Neural crest cell (in vitro differentiated cells): ENCODE measurements around the gene TYMP. TPM values are rescaled to one million over a fixed set of nuclear protein-coding genes. Genes with fewer than 3 reads are reported as not detected.

Experiments used
- DNase-seq: peaks from one replicate; pipeline ENCODE4 v3.0.0; 2021; ENCODE audit warnings: low read depth, mixed read lengths, low spot score
- H3K27ac Mint-ChIP-seq: one replicate; pipeline ENCODE4 v1.8.0; 2021; ENCODE audit warnings: mild to moderate bottlenecking, mixed read lengths; ENCODE audit not compliant: unreplicated experiment
- H3K27me3 Mint-ChIP-seq: 2 replicates; pipeline ENCODE4 v1.8.0; 2021; ENCODE audit warnings: low read depth, mild to moderate bottlenecking, mixed read lengths
- H3K36me3 Mint-ChIP-seq: 2 replicates; pipeline ENCODE4 v1.8.0; 2021; ENCODE audit warnings: low read depth, mild to moderate bottlenecking, mixed read lengths
- H3K4me1 Mint-ChIP-seq: 2 replicates; pipeline ENCODE4 v1.8.0; 2021; ENCODE audit warnings: mixed read lengths
- H3K4me3 Mint-ChIP-seq: one replicate; pipeline ENCODE4 v1.8.0; 2021; ENCODE audit warnings: mild to moderate bottlenecking, mixed read lengths
- H3K9me3 Mint-ChIP-seq: 2 replicates; pipeline ENCODE4 v1.8.0; 2021; ENCODE audit warnings: mixed read lengths
- total RNA-seq: library from RNA; stranded (reverse); gene quantifications from 2 replicates; pipeline ENCODE4 v1.2.1, GENCODE V29; 2021
- TF ChIP-seq, protein P1 (sequence below): fragments of 200-600 bp; sonication (generic); conservative IDR thresholded peaks from 2 replicates; pipeline ENCODE4 v1.5.0; 2021; ENCODE audit warnings: antibody characterized with exemption, mild to moderate bottlenecking

TYMP gene
- total RNA-seq, 1 donor from 2014 or later = 0.86 TPM

DNA sequence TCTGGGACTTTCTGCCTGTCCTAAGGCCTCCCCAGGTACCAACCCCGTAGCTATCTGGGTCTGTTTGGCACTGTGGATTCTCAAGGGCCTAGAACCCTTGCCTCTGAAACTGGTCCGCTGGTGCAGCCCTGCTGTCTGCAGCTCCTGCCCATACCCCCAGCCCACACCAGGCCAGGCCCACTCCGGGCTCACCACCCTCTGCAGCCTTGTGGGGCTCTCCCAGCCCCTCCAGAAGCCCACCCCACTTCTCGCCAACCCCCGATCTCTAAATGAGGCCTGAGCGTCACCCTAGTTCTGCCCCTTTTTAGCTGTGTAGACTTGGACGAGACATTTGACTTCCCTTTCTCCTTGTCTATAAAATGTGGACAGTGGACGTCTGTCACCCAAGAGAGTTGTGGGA, 20.6 kb upstream of the TYMP start:
- no peak overlapping the region for H3K4me3 Mint-ChIP-seq
- H3K27ac Mint-ChIP-seq = no peak overlapping the region
- DNase-seq = no peak

DNA sequence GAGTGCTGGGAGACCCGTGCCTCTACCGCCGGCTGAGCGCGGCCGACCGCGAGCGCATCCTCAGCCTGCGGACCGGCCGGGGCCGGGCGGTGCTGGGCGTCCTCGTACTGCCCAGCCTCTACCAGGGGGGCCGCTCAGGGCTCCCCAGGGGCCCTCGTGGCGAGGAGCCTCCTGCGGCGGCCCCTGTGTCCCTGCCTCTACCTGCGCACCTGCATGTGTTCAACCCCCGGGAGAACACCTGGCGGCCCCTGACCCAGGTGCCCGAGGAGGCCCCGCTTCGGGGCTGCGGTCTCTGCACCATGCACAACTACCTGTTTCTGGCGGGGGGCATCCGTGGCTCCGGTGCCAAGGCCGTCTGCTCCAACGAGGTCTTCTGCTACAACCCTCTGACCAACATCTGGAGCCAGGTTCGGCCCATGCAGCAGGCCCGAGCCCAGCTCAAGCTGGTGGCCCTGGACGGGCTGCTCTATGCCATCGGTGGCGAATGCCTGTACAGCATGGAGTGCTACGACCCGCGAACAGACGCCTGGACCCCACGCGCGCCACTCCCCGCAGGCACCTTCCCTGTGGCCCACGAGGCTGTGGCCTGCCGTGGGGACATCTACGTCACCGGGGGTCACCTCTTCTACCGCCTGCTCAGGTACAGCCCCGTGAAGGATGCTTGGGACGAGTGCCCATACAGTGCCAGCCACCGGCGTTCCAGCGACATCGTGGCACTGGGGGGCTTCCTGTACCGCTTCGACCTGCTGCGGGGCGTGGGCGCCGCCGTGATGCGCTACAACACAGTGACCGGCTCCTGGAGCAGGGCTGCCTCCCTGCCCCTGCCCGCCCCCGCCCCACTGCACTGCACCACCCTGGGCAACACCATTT, 19.3 kb upstream of the TYMP start:
- no peak for DNase-seq
- Mint-ChIP-seq H3K4me3 (no peak overlapping the region), H3K4me1 (no peaks in the 10 kb centered on the region), H3K9me3 (no peaks in the 10 kb centered on the region), H3K27me3 (no peaks in the 10 kb centered on the region), H3K27ac (no peak overlapping the region), H3K36me3 (no peaks in the 10 kb centered on the region)
- TF ChIP-seq, protein P1, sequence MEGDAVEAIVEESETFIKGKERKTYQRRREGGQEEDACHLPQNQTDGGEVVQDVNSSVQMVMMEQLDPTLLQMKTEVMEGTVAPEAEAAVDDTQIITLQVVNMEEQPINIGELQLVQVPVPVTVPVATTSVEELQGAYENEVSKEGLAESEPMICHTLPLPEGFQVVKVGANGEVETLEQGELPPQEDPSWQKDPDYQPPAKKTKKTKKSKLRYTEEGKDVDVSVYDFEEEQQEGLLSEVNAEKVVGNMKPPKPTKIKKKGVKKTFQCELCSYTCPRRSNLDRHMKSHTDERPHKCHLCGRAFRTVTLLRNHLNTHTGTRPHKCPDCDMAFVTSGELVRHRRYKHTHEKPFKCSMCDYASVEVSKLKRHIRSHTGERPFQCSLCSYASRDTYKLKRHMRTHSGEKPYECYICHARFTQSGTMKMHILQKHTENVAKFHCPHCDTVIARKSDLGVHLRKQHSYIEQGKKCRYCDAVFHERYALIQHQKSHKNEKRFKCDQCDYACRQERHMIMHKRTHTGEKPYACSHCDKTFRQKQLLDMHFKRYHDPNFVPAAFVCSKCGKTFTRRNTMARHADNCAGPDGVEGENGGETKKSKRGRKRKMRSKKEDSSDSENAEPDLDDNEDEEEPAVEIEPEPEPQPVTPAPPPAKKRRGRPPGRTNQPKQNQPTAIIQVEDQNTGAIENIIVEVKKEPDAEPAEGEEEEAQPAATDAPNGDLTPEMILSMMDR = no peak

More for the DNA sequence above, 20.6 kb upstream of the TYMP start:
- Mint-ChIP-seq H3K36me3 (no peaks in the 10 kb centered on the region), H3K4me1 (no peaks in the 10 kb centered on the region), H3K9me3 (no peaks in the 10 kb centered on the region), H3K27me3 (peaks cover 3% of the 10 kb centered on the region)
- TF ChIP-seq, protein P1 = no peak

DNA sequence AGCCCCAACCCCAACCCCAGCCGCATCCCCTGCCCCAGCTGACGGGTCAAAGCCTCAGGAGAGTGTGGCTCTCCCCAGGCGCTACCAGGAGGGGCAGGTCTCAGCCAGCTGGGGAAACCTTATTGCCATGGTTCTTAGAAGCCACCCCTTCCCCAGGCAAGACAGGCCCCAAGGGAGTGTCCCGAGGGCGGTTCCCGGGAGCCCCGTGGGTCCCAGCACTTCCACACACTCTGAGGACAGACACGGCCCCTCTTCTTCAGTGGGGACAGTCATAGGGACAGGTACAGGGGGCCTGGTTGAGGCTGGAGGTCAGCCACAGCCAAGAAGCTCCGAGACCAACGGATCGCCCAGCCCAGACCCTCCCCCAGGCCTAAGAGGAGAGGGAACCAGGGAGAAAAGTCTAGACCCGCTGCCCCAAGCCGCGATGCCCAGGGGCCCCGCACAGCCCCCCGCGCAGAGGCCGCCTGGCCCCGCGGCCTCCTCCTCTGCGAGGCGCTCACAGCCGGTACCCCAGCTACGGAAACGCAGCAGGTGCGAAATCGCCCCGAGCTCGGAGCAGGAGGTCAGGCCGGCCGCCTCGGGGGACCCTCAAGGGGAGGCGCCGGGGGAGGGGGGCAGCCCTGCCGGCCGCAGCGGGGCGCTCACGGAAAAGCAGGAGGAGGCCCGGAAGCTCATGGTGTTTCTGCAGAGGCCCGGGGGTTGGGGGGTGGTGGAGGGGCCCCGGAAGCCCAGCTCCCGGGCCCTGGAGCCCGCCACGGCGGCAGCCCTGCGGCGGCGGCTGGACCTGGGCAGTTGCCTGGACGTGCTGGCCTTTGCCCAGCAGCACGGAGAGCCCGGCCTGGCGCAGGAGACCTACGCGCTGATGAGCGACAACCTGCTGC, 18.5 kb upstream of the TYMP start:
- DNase-seq = no peak
- H3K4me3 Mint-ChIP-seq = no peak overlapping the region

DNA sequence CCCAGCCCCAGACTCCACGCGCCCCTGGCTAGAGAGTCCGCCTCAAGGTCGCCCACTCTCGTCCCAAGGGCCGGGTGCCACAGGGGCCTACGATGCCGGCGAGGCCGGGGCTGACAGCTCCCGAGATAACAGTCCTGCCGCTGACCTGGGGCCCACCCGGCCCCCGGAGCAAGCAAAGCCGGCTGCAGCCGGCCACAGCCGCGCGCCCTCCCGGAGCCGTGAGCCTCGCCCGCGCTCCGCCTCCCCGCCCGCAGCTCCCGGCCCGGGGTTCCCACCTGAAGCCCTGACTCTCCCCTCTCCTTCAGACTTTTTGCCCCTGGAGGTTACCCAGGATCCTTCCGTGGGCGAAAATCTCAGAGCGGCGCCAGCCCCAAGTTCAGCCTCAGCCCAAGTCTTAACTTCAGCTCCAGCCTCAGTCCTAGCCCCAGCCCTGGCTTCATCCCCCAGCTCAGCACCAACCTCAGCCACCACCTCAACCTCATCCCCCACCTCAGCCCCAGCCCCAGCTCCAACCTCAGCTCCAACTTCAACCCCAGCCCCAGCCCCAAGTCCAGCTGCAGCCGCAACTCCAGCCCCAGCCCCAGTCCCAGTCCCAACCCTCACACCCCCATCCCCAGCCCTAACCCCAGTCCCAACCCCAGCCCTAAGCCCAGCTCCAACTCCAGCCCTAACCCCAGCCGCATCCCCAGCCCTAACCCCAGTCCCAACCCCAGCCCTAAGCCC, 17.6 kb upstream of the TYMP start:
- H3K4me1 Mint-ChIP-seq = no peaks in the 10 kb centered on the region
- TF ChIP-seq, protein P1 = no peak
- no peak for DNase-seq
- no peaks in the 10 kb centered on the region for H3K9me3 Mint-ChIP-seq
- H3K36me3 Mint-ChIP-seq = no peaks in the 10 kb centered on the region
- no peak overlapping the region for H3K27ac Mint-ChIP-seq
- H3K27me3 Mint-ChIP-seq = peaks cover 3% of the 10 kb centered on the region
- no peak overlapping the region for H3K4me3 Mint-ChIP-seq

More for the DNA sequence above, 18.5 kb upstream of the TYMP start:
- TF ChIP-seq, protein P1 = no peak
- Mint-ChIP-seq H3K27ac (no peak overlapping the region), H3K4me1 (no peaks in the 10 kb centered on the region), H3K27me3 (no peaks in the 10 kb centered on the region), H3K9me3 (no peaks in the 10 kb centered on the region), H3K36me3 (no peaks in the 10 kb centered on the region)
